ENCODE data around the gene CPSF7.

DNA sequence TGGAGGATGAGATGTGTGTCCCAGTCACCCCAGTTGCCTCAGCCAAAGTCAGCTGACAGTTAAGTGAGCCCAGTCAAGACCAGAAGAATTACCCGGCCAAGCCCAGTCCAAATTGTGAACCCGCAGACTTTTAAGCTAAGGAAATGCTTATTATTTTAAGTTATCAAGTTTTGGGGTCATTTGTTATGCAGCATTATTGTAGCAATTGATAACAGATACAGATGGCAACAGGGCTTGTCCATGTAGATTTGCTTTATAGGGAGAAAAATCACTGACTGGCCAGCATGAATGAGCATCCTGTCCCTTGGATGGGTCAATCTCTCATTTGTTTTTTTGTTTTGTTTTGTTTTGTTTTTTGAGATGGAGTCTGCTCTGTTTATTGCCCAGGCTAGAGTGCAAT is 23.1 kb upstream of the CPSF7 start:
- TF ChIP-seq, protein P1, sequence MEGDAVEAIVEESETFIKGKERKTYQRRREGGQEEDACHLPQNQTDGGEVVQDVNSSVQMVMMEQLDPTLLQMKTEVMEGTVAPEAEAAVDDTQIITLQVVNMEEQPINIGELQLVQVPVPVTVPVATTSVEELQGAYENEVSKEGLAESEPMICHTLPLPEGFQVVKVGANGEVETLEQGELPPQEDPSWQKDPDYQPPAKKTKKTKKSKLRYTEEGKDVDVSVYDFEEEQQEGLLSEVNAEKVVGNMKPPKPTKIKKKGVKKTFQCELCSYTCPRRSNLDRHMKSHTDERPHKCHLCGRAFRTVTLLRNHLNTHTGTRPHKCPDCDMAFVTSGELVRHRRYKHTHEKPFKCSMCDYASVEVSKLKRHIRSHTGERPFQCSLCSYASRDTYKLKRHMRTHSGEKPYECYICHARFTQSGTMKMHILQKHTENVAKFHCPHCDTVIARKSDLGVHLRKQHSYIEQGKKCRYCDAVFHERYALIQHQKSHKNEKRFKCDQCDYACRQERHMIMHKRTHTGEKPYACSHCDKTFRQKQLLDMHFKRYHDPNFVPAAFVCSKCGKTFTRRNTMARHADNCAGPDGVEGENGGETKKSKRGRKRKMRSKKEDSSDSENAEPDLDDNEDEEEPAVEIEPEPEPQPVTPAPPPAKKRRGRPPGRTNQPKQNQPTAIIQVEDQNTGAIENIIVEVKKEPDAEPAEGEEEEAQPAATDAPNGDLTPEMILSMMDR (IDR thresholded peaks at IDR 0.05; ENCODE audit: insufficient read depth, low read length) = no peak
- TF ChIP-seq POLR2AphosphoS5 (IDR thresholded peaks at IDR 0.05; ENCODE audit: low read depth) = no peak
- TF ChIP-seq, protein P2, sequence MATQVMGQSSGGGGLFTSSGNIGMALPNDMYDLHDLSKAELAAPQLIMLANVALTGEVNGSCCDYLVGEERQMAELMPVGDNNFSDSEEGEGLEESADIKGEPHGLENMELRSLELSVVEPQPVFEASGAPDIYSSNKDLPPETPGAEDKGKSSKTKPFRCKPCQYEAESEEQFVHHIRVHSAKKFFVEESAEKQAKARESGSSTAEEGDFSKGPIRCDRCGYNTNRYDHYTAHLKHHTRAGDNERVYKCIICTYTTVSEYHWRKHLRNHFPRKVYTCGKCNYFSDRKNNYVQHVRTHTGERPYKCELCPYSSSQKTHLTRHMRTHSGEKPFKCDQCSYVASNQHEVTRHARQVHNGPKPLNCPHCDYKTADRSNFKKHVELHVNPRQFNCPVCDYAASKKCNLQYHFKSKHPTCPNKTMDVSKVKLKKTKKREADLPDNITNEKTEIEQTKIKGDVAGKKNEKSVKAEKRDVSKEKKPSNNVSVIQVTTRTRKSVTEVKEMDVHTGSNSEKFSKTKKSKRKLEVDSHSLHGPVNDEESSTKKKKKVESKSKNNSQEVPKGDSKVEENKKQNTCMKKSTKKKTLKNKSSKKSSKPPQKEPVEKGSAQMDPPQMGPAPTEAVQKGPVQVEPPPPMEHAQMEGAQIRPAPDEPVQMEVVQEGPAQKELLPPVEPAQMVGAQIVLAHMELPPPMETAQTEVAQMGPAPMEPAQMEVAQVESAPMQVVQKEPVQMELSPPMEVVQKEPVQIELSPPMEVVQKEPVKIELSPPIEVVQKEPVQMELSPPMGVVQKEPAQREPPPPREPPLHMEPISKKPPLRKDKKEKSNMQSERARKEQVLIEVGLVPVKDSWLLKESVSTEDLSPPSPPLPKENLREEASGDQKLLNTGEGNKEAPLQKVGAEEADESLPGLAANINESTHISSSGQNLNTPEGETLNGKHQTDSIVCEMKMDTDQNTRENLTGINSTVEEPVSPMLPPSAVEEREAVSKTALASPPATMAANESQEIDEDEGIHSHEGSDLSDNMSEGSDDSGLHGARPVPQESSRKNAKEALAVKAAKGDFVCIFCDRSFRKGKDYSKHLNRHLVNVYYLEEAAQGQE (IDR thresholded peaks at IDR 0.05; ENCODE audit: insufficient replicate concordance, low read depth) = no peak
- no peak for TF ChIP-seq GABPA (IDR thresholded peaks at IDR 0.05; ENCODE audit: low read depth)
- TF ChIP-seq SPI1 (IDR thresholded peaks at IDR 0.05; ENCODE audit: borderline replicate concordance, low read depth) = no peak

Measured in HL-60 (cell line).